Superior temporal gyrus (tissue), 1 donor: ENCODE data around the gene ADNP.

Experiments
- DNase-seq: peaks from one replicate; pipeline ENCODE4 v3.0.0-alpha.2; 2016; ENCODE audit errors: extremely low spot score

The ADNP gene

GRCh38 chr20:50932691-50933280 lies 1.5 kb upstream of the ADNP start:
- DNase-seq: no peak

GRCh38 chr20:50932016-50932485 lies 814 bp upstream of the ADNP start:
- DNase-seq: peak; percentile 30

GRCh38 chr20:50930976-50931305 lies 296 bp downstream of the ADNP start:
- DNase-seq: no peak

- DNase-seq: no peak
These were observed 880 bp downstream of the ADNP start for GRCh38 chr20:50930139-50930975.

GRCh38 chr20:50929299-50930138 lies 1.7 kb downstream of the ADNP start:
- peak; percentile 95 for DNase-seq

GRCh38 chr20:50928469-50928868 lies 2.8 kb downstream of the ADNP start:
- no peak for DNase-seq

GRCh38 chr20:50926530-50926929 lies 4.7 kb downstream of the ADNP start:
- DNase-seq: no peak

GRCh38 chr20:50924261-50924920 lies 6.8 kb downstream of the ADNP start:
- DNase-seq: no peak

GRCh38 chr20:50921803-50922501 lies 9.3 kb downstream of the ADNP start:
- DNase-seq: no peak

GRCh38 chr20:50920997-50921396 lies 10.2 kb downstream of the ADNP start:
- DNase-seq: no peak

GRCh38 chr20:50919567-50919966 lies 11.7 kb downstream of the ADNP start:
- DNase-seq: no peak

- no peak for DNase-seq
These were observed 12.8 kb downstream of the ADNP start for GRCh38 chr20:50918403-50918802.

- no peak for DNase-seq
These were observed 14.3 kb downstream of the ADNP start for GRCh38 chr20:50916934-50917333.

GRCh38 chr20:50916257-50916656 lies 15.0 kb downstream of the ADNP start:
- DNase-seq: no peak

- no peak for DNase-seq
These were observed 15.8 kb downstream of the ADNP start for GRCh38 chr20:50915424-50915823.

- DNase-seq: no peak
These were observed 17.4 kb downstream of the ADNP start for GRCh38 chr20:50913690-50914375.

- DNase-seq: no peak
These were observed 19.5 kb downstream of the ADNP start for GRCh38 chr20:50911716-50912115.

GRCh38 chr20:50911030-50911429 lies 20.2 kb downstream of the ADNP start:
- no peak for DNase-seq

- DNase-seq: no peak
These were observed 21.8 kb downstream of the ADNP start for GRCh38 chr20:50909413-50909812.

- DNase-seq: no peak
These were observed 27.1 kb downstream of the ADNP start for GRCh38 chr20:50904067-50904570.
